COLO668 (cell line): ENCODE measurements around the gene PSPC1.

Experiments
- DNase-seq: peaks from one replicate; lab custom pipeline; 2025; ENCODE audit not compliant: unreplicated experiment; lab: John Stamatoyannopoulos, UW

Gene PSPC1

DNA sequence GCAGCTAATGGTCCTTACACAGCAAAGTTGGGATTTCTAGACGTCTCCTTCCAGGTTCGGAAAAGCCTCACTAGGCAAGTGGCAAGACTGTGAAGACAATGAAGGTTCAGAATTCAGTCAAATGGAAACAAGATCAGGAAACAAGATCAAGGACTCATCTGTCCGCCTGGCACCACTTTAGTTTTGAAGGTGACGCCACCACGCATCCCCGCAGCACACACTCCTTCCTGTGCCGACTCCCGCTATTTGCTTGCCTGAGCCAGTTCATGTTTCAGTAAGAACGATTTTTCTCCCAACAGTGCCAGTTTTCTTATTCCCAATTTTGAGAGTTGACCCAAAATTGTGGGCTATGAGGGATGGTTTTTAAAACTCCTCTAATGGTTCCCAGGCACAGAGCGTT lies 107.8 kb downstream of the PSPC1 start:
- DNase-seq: no peak

DNA sequence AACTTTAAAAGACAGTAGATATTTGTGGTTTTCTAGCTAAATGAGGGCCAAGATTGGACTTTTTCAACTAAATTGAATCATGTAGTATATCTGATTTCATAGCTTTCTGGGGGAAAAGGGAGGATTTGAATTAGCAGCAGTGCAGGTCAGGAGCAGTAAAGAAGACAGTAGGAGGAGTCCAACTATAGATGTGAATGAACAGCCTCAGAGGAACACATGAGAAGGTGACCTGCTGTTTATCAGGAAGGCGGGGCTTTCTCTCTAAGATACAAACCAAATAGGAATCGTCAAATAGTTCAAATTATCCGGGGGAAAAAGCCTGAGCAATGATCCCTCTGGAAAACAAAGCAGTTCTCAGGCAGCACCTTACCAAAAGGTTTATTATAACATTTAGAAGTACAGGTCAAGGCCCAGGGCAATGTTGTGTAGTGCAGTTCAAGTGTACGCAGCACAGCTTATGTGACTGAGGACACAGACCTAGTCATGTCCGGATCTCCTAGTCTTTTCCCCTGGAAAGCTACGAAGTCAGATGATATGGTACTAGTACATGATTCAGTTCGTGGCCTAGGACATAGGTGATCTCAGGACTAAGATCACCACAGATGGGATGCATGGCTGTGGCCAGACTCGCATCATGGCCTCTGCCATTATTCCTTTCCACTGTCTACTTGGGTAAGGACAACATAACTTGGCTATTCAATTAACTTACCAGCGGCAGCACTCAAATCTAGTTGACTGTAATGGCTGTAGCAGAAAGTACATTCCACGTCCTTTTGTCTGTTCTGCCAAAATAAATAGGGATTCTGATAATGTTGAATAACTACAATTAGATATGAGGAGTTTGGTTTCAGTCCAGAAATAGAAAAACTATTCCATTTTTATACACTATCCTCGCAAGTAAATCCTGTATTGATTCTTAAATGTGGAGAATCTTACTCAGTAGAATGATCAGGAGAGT lies 109.0 kb downstream of the PSPC1 start:
- DNase-seq: no peak

DNA sequence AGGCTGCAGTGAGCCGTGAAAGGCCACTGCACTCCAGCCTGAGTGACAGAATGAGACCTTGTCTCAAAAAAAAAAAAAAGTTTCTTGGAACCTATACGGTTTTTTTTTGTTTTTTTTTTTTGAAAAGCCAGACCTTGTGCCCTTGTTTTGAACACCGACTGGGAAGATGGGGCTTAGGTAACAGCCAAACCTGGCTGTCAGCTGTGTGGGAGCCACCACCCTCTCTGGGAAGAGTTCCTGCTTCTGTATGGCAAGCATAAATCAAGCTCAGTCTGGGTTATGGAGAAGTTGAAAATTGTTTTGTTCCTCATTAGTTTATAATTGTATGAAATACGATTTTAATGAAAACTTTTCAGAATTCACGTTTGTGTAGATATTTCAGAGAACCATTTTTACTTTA lies 109.8 kb downstream of the PSPC1 start:
- DNase-seq: no peak

DNA sequence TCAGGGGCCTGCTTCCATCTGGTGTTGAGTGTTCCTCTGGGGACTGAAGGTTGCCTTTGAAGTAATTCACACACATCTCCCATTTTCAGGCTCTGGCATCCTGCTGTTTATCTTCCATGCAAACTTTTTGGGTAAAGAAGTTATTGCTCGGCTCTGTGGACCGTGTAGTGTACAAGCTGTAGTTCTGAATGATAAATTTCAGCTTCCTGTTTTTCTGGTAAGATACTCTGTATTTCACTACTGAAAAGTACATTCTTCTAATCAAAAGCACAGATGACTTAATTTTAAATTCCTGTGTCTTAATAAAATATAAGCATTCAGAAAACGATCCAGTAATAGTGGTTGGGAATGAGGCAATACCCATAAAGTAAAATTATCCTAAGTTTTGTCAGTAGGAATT lies 112.6 kb downstream of the PSPC1 start:
- no peak for DNase-seq

DNA sequence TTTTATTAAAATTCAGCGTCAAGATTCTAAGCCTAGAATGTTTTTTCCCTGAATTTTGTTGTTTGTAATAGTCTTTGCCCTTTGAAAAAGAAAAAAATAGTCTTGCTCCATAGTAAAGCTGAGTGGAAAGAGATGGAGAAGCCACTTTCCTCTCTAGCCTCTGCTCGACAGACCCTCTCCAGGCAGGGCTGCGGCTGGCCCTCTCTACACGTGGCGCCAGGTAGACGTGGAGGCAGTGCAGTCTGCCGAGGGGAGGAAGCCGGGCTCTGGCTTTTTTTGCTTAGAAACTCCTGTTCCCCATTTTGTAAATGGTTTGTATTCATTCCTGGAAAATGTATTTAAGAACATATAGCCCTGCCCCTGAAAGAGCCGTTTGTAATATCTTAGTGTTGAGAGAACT lies 114.0 kb downstream of the PSPC1 start:
- DNase-seq: no peak

DNA sequence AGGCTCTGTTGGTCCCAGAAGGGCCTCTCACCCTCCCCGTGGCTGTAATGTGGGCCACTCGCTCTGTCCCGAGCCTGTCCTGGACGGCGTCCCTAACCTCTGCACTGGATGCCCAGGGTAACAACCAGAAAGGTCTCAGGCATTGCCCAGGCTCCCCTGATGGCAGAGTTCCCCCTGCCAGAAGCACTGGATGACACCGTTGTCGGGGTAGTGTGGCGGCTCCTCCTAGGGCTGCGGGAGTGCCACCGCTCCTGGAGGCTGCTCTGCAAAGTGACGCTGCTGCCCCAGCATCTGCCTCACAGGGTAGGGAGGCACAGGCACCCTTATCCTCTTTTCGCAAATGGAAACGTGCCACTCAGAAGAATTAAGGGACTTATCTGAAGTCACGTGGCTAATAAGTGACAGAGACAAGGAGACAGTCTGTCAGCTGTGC lies 117.3 kb downstream of the PSPC1 start:
- DNase-seq: no peak

DNA sequence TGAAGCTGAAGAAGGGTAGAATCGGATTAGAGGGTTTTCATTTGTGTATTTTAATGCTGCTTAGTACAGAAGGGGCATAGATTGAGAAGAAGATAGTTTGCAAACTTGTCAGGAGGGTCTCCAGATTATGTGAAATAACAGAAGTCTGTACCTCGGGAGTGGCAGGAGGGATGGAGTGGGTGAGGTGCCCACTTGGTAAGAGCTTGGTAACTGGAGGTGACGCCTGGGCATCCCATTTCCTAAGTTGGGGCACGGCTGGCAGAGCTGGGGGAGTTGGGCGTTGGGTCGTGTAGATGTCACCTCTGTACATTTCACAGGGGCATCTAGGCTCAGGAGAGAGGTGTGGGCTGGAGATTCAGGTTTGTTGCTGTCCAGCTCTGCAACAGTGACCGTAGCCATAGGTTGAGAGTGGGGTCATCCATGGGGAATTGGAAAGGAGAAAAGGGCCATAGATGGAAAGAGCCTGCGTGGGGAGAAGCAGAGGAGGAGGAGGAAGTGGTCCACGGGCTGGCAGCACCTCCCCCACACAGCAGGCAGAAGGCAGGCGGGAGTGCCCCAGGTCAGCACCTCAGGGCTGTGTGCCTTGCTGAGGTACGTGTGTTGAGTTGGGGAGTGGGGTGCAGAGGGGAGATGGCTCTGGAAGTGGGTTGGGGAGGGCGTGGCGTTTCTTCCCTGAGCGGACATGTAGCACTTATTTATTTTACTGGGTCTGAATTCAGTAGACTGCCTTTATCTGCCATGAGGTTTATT lies 118.1 kb downstream of the PSPC1 start:
- no peak for DNase-seq

DNA sequence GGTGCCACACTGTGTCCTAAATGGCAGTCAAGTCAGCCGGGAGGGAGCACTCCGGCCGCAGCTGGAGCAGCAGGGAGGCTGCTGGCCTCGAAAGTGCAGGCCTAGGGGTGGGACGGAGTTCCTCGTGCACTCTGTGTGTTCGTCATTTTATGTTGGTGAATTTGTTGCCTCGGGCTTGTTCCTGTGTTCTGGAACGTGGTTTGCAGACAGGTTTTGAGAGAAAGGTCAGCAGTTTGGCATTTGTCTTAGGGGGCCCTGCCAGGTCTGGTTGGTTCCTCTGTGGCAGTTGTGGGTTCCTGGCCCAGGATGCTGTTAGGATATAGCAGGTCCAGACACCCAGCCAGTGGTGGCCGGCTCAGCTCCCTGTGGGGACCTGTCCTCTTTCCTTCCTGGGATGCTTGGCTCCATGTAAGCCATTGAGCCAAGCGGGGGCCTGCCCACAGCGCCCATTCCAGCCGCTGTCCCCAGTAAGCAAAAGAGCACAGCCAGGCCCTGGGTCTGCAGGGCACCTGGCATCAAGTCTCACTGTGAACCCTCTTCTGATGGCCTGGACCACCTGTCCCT lies 119.2 kb downstream of the PSPC1 start:
- DNase-seq: no peak

DNA sequence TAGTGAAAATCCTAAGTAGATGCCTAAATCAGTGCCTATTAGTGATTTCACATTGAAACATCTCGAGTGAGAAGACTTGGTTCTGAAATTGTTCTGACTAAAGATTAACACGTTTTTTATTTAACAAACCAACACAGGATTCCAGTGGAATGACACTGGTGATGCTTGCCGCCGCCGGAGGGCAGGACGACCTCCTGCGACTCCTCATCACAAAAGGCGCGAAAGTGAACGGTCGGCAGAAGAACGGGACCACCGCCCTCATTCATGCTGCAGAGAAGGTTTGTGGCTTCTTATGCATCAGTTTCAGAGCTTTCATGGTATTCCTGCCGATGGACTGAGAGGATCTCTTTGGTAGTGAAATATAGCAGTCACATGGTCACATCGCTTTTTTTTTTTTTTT lies 121.2 kb downstream of the PSPC1 start:
- DNase-seq: no peak

DNA sequence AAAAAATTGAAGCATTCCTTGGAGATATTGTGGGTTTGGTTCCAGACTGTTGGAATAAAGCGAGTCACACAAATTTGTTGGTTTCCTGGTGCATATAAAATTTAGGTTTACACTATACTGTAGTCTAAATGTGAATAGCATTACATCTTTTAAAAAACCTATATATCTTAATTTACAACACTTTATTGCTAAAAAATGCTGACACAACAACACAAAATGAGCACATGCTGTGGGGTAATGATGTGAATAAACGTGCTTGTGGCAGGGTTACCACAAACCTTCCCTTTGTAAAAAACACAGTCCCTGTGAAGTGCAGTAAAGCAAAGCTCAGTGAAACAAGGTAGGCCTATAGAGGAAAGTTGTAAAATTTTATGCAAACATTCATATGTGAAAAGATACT lies 121.6 kb downstream of the PSPC1 start:
- no peak for DNase-seq

DNA sequence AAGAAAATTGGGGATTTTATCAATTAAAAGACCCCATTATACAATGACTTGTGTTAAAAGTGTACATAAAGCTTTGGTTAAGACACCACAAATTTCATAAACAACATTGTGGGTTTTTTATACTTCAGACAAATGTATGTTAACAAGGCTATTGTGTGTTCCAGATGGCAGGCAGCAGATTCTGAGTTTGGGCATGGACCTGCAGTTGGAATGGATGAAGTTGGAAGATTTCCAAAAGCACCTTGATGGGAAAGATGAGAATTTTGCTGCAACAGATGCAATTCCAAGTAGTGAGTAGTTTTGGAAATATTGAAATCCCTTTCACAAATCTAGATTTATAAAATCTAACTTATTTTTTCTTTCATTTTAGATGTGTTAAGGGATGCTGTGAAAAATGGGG lies 123.9 kb downstream of the PSPC1 start:
- no peak for DNase-seq

DNA sequence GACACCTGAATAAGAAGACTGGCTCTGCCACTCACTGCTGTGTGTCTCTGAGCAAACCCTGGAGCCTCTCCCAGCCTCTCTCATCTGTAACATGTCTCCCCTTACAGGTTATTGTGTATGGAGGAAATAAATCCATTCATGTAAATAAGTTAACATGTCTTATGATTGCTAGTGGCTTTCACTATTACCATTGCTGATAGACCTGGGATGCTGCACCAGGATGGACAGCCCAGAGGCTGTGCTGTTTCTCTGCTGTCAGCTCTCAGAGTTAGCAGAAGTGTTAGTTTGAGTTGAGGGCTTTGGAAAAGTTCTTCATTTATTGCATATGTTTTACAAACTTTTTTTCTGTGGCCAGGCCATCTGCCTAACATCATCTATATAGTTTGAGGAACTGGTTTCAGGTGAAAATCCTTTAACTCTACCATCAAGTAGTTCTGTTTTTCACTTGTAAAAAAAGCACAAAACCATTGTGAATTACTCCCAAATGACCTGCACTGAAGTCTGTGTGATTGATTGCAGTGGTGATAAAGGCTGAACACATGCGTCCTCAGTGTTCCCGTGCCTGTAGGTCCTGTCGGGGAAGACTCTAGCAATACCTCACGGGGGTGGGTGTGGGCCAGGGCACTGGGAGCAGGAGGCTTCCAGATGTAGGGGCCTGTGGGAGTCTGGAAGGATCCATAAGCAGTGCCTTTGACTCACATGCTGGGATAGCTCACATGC lies 124.7 kb downstream of the PSPC1 start:
- DNase-seq: no peak
